Bone marrow (tissue), 2 donors: Measurements from ENCODE around the gene SMARCD1.
A peak's percentile ranks its signal among the peaks of the same experiment; 100 is the strongest.

Experiments used
- DNase-seq, 2 donors: peaks; one replicate each; lab custom pipeline; 2025; lab: John Stamatoyannopoulos, UW

The SMARCD1 gene

GRCh38 chr12:50084775-50085614, at the start of gene SMARCD1:
TSS of gene SMARCD1 (plus strand) at chr12:50085342. CDS start at chr12:50085370, 28 bp downstream.
- peak; percentile 55 to 90 for DNase-seq

- DNase-seq = no peak
Measured at GRCh38 chr12:50038336-50038735, 46.8 kb upstream of the SMARCD1 start.

- DNase-seq = peak; percentile 33 to 68
Measured at GRCh38 chr12:50039151-50039835, 45.8 kb upstream of the SMARCD1 start.

- no peak for DNase-seq
Measured at GRCh38 chr12:50040657-50041056, 44.5 kb upstream of the SMARCD1 start.

- no peak for DNase-seq
Measured at GRCh38 chr12:50041062-50041860, 43.9 kb upstream of the SMARCD1 start.

GRCh38 chr12:50041962-50042361, 43.2 kb upstream of the SMARCD1 start:
- no peak for DNase-seq

GRCh38 chr12:50042693-50043092, 42.4 kb upstream of the SMARCD1 start:
- no peak for DNase-seq

- DNase-seq = no peak
Measured at GRCh38 chr12:50043308-50043707, 41.8 kb upstream of the SMARCD1 start.

- DNase-seq = no peak
Measured at GRCh38 chr12:50043854-50044253, 41.3 kb upstream of the SMARCD1 start.

GRCh38 chr12:50047693-50048250, 37.4 kb upstream of the SMARCD1 start:
- DNase-seq = no peak

- no peak for DNase-seq
Measured at GRCh38 chr12:50049254-50050118, 35.7 kb upstream of the SMARCD1 start.

GRCh38 chr12:50050119-50050385, 35.1 kb upstream of the SMARCD1 start:
- no peak for DNase-seq

- DNase-seq = peak; percentile 27 to 49
Measured at GRCh38 chr12:50050410-50051098, 34.6 kb upstream of the SMARCD1 start.

- no peak for DNase-seq
Measured at GRCh38 chr12:50051101-50051806, 33.9 kb upstream of the SMARCD1 start.

GRCh38 chr12:50052544-50052943, 32.6 kb upstream of the SMARCD1 start:
- DNase-seq = no peak

GRCh38 chr12:50052964-50053363, 32.2 kb upstream of the SMARCD1 start:
- DNase-seq = no peak

GRCh38 chr12:50053583-50053982, 31.6 kb upstream of the SMARCD1 start:
- DNase-seq = peak in 1 of 2 donors; percentile 63

GRCh38 chr12:50055831-50056638, 29.1 kb upstream of the SMARCD1 start:
- DNase-seq = peak; percentile 21 to 27

GRCh38 chr12:50056639-50056976, 28.5 kb upstream of the SMARCD1 start:
- DNase-seq = no peak
